A549 treated with Mapracorat at 1 μM for 4 hours (cell line): ENCODE measurements around the gene UBQLN1. TPM values are rescaled to one million over a fixed set of nuclear protein-coding genes. Genes with fewer than 3 reads are reported as not detected.

Experiments
- total RNA-seq: library from RNA; stranded (reverse); fragments of 200-300 nt; extraction: Qiagen RNA extraction; gene quantifications from 5 replicates; pipeline ENCODE4 v1.2.3, GENCODE V29; 2022

The UBQLN1 gene
- 98.1 to 114 TPM (median 109 TPM) in 5 replicates for total RNA-seq

DNA sequence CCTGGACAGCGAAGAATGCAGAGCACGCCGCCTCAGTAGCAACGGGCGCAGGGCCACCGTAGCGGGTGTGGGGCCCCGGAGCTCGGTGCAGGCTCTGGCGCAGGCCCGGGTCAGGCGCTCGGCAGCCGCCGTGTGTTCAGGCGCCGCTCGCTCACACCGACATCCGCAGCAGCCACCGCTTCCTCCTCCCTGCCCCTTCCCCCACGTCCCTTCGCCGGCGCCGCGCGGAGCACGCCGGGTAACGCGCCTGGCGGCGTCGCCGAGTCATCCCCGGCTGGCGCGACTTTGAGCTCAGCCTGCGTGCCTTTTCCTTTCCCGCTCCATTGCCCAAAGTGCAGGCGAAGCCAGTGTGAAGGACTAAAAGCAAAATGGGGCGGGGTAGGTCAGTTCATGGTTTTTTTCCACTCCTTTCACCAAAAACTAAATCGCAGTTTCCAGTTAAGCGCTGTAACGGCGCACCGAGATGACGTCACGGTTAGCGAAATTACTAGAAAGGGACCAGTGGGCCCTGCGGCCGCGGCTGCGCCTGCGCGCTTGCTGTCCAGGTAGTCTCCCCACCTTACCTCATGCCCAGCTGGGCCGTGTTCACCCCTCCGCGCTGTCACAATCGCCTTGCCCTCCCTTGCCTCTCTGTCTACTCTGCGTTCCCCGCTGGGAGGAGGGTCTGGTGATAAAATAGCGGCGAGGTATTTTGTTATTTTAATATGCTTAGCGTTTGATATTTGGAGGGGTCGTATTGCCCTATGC lies at the start of gene UBQLN1:
Gene UBQLN1 (minus strand): TSS at position 191 of the 747 bp plus-strand sequence. CDS start 279 bp downstream, outside the sequence.

DNA sequence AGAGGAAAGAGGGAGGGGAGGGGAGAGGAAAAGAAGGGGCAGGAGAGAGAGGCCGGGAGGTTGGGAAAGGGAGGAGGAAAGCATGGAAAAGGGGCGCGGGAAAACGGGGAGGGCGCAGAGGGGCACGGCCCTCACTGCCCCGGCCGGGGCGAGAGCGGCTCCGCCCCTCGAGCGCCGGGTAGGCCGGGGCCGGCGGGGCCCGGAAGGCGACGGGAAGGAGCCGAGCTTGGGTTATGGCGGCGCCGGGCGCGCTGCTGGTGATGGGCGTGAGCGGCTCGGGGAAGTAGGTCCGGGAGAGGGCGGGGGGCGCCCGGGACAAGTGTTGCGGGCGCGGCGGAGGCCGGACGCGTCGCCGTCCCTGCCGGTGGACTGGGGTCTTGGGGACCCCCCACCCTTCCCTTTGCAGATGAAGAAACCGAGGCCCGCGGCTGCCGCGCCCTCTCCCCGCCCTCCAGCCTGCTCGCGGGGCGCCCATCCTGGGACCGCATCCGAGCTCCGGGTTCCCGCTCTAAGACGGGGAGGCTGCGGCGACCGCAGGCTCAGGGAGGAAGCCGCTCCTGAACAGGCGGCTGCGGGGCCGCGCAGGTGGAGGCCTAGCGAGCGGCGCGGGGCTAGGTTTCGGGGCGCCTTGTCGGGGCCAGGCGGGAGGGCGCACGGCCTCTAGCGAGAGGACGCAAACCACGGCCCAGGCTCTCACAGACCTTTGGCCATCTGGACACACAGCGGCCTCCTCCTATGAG lies 84.6 kb downstream of the UBQLN1 start, which contains the start of gene IDNK:
Gene IDNK (plus strand): TSS at position 205 of the 740 bp plus-strand sequence. CDS start 29 bp downstream, at position 234.

Other genes starting within 250 kb of the UBQLN1 start
- gene FRMD3, start 169.6 kb downstream of the UBQLN1 start, total RNA-seq = 4.2 to 6.5 TPM (median 4.4 TPM) in 5 replicates
- gene IDNK, start 84.8 kb downstream of the UBQLN1 start, total RNA-seq = 5.7 to 8.2 TPM (median 6.9 TPM) in 5 replicates
- 4.2 to 5.7 TPM (median 4.4 TPM) in 5 replicates for gene GKAP1, start 109.8 kb upstream of the UBQLN1 start, total RNA-seq
- gene KIF27, start 213.5 kb upstream of the UBQLN1 start, total RNA-seq = 0.95 to 1.3 TPM (median 1.0 TPM) in 5 replicates